SK-N-SH (cell line): ENCODE results near the gene CCDC57. TPM values are rescaled to one million over a fixed set of nuclear protein-coding genes. Genes with fewer than 3 reads are reported as not detected.

Source experiments
- CTCF ChIA-PET: fragments of 300-600, 350-600 bp; formaldehyde crosslinking; extraction: SDS; loops from one replicate; lab custom pipeline; 2021; lab: Yijun Ruan, JAX
- POLR2A ChIA-PET: fragments of 350-600 bp; sonication (Branson Sonifier 250); formaldehyde crosslinking; extraction: SDS; loops from one replicate; lab custom pipeline; 2020; ENCODE audit warnings: antibody characterized with exemption, inconsistent platforms; lab: Yijun Ruan, JAX
- DNase-seq: peaks from one replicate; pipeline ENCODE4 v3.0.0; 2012
- H2AFZ ChIP-seq: fragments of 200-600 bp; sonication (generic); 2 replicates; pipeline ENCODE4 v1.8.1; 2016; ENCODE audit warnings: antibody characterized with exemption, mild to moderate bottlenecking, low read depth
- H3F3A ChIP-seq: fragments of 200-600 bp; sonication (generic); replicated peaks from 2 replicates; pipeline ENCODE3; 2016; ENCODE audit warnings: antibody characterized with exemption, mild to moderate bottlenecking; ENCODE audit not compliant: insufficient read depth
- H3K27ac ChIP-seq, 2 experiments: fragments of 200-500 bp in 1 of 2; fragments of 200-600 bp in 1 of 2; sonication (Bioruptor generic) in 1 of 2; sonication (generic), shearing (Covaris generic) in 1 of 2; 2 replicates each; pipeline versions ENCODE4 v1.5.1 to v1.6.1; 2014 to 2016; ENCODE audit warnings: low read depth in 2 of 2, inconsistent platforms in 1 of 2, low read length in 1 of 2, mild to moderate bottlenecking in 1 of 2, mixed read lengths in 1 of 2
- H3K27me3 ChIP-seq: fragments of 200-600 bp; sonication (generic), shearing (Covaris generic); 2 replicates; pipeline ENCODE4 v1.6.1; 2016; ENCODE audit warnings: mixed run types; ENCODE audit not compliant: insufficient read depth
- H3K36me3 ChIP-seq, 2 experiments: fragments of 200-500 bp in 1 of 2; fragments of 200-600 bp in 1 of 2; sonication (Bioruptor generic) in 1 of 2; sonication (generic) in 1 of 2; replicated peaks in 1 of 2; 2 replicates each; pipeline versions ENCODE3 to v1.5.1; 2014 to 2016; ENCODE audit warnings: low read length in 1 of 2, mild to moderate bottlenecking in 1 of 2; ENCODE audit not compliant: insufficient read depth in 2 of 2, control insufficient read depth in 1 of 2
- H3K4me1 ChIP-seq, 2 experiments: fragments of 200-500 bp in 1 of 2; fragments of 200-600 bp in 1 of 2; sonication (Bioruptor generic) in 1 of 2; sonication (generic), shearing (Covaris generic) in 1 of 2; 2 replicates each; pipeline versions ENCODE4 v1.5.1 to v1.6.1; 2014 to 2016; ENCODE audit warnings: low read depth in 1 of 2, low read length in 1 of 2, mixed run types in 1 of 2; ENCODE audit not compliant: insufficient read depth in 2 of 2, control insufficient read depth in 1 of 2
- H3K4me2 ChIP-seq: fragments of 200-600 bp; sonication (generic), shearing (Covaris generic); 2 replicates; pipeline ENCODE4 v1.6.1; 2017; ENCODE audit warnings: mixed run types
- H3K4me3 ChIP-seq, 2 experiments: fragments of 200-500 bp in 1 of 2; fragments of 200-600 bp in 1 of 2; sonication (Bioruptor generic) in 1 of 2; sonication (generic), shearing (Covaris generic) in 1 of 2; 2 replicates each; pipeline versions ENCODE4 v1.5.1 to v1.8.1; 2014 to 2016; ENCODE audit warnings: low read depth in 2 of 2, inconsistent platforms in 1 of 2, low read length in 1 of 2, mild to moderate bottlenecking in 1 of 2, mixed read lengths in 1 of 2, moderate library complexity in 1 of 2
- H3K79me2 ChIP-seq: fragments of 200-600 bp; sonication (generic); 2 replicates; pipeline ENCODE4 v1.8.1; 2017; ENCODE audit warnings: mild to moderate bottlenecking; ENCODE audit not compliant: insufficient read depth
- H3K9ac ChIP-seq: fragments of 200-600 bp; sonication (generic); 2 replicates; pipeline ENCODE4 v1.6.1; 2017; ENCODE audit warnings: mixed run types
- H3K9me2 ChIP-seq: fragments of 200-600 bp; sonication (generic); 2 replicates; pipeline ENCODE4 v1.6.1; 2017; ENCODE audit warnings: mixed run types
- H3K9me3 ChIP-seq: fragments of 200-600 bp; sonication (generic); 2 replicates; pipeline ENCODE4 v1.6.1; 2017; ENCODE audit warnings: mixed run types, mild to moderate bottlenecking, moderate library complexity
- H4K20me1 ChIP-seq: fragments of 200-600 bp; sonication (generic); 2 replicates; pipeline ENCODE4 v1.6.1; 2017; ENCODE audit warnings: mild to moderate bottlenecking, mixed run types; ENCODE audit not compliant: insufficient read depth
- EP300 ChIP-seq, 2 experiments: IDR thresholded peaks; 2 replicates each; pipeline versions ENCODE4 v1.4.0 to v1.6.1; 2012; ENCODE audit warnings: borderline replicate concordance in 1 of 2, low read depth in 1 of 2, low read length in 1 of 2
- FOXM1 ChIP-seq: IDR thresholded peaks from 2 replicates; pipeline ENCODE4 v1.4.0; 2012; ENCODE audit warnings: low read depth, mild to moderate bottlenecking
- GABPA ChIP-seq: IDR thresholded peaks from 2 replicates; pipeline ENCODE4 v1.4.0; 2012; ENCODE audit warnings: low read depth, mild to moderate bottlenecking
- GATA2 ChIP-seq: sonication (generic); formaldehyde crosslinking; IDR thresholded peaks from 2 replicates; pipeline ENCODE4 v1.5.0; 2020; ENCODE audit warnings: mild to moderate bottlenecking, missing genetic modification reagents
- NFIC ChIP-seq: IDR thresholded peaks from 2 replicates; pipeline ENCODE4 v1.4.0; 2012; ENCODE audit warnings: borderline replicate concordance
- NRF1 ChIP-seq: IDR thresholded peaks from 2 replicates; pipeline ENCODE4 v1.6.1; 2012; ENCODE audit warnings: low read depth, mild to moderate bottlenecking, low read length
- SIN3A ChIP-seq: IDR thresholded peaks from 2 replicates; pipeline ENCODE4 v1.6.1; 2012; ENCODE audit warnings: low read depth, mild to moderate bottlenecking, low read length, moderate library complexity, borderline replicate concordance
- SMC3 ChIP-seq: IDR thresholded peaks from 2 replicates; pipeline ENCODE4 v1.6.1; 2012; ENCODE audit warnings: low read depth, low read length, improper control_type of control experiment
- TEAD4 ChIP-seq: IDR thresholded peaks from 2 replicates; pipeline ENCODE4 v1.4.0; 2012; ENCODE audit warnings: mild to moderate bottlenecking, borderline replicate concordance; ENCODE audit not compliant: insufficient read depth
- WGBS: methylation state at CpG from one replicate; pipeline ENCODE4 v1.1.6; 2017; ENCODE audit warnings: low lambda C conversion rate; 5-methylcytosine and 5-hydroxymethylcytosine counted together
- polyA plus RNA-seq, 3 experiments: library from polyadenylated mRNA; depleted of rRNA; stranded (reverse); fragments of >200 nt; gene quantifications; 2 replicates each; pipeline ENCODE4 v1.2.3, GENCODE V29; 2012
- TF ChIP-seq, protein P1 (sequence below): IDR thresholded peaks from 2 replicates; pipeline ENCODE4 v1.4.0; 2012; ENCODE audit warnings: low read depth, borderline replicate concordance
- TF ChIP-seq, protein P2 (sequence below): IDR thresholded peaks from 2 replicates; pipeline ENCODE4 v1.4.0; 2012; ENCODE audit warnings: low read depth
- TF ChIP-seq, protein P3 (sequence below): IDR thresholded peaks from 2 replicates; pipeline ENCODE4 v1.4.0; 2012; ENCODE audit warnings: low read depth, borderline replicate concordance
- TF ChIP-seq, protein P4 (sequence below): fragments of 150-350 bp; IDR thresholded peaks from 2 replicates; pipeline ENCODE4 v1.6.1; 2016; ENCODE audit warnings: mild to moderate bottlenecking, low read depth, low read length

CCDC57 gene
- polyA plus RNA-seq, 1 of the 3 experiments (the other 2 are of a cell fraction): 68.6 TPM

DNA sequence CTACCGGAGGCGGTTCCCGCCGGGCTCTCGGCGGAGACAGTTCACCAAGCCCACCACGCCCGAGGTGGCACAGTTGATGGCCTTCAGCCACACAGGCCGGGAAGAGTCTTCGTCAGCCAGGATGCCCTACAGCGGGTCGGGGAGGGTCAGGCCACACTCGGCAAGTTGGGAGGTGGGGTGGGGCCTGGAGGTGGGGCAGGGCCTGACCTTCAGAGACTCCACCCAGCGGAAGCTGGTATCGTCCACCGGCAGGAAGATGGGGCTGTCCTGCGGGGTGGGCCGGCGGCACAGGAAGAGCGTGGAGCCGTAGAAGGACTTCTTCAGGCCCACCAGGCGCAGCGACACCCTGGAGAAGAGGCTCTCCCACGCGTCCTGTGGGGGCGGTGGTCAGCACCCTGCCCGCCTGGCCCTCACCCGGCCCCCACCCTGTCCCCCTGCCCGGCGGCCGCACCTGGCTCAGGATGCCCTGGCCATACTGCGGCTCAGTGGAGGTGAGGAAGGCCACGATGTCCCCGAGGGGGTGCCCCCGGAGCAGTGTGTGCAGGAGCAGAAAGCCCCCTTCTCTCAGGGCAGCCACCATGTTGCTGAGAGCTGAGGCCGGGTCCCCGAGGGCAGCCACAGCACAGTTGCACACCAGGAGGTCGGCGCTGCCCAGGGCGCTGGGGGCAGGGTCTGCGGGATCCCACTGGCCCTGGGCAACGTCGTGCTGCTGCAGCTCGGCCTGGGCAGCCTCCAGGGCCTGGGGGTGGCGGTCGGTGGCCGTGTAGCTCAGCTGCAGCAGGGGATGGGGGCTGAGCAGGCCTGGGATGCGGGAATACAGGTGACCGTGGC is 127.4 kb downstream of the CCDC57 start:
- DNase-seq: no peak
- H3F3A ChIP-seq: no peaks in the 10 kb centered on the region
- H3K27ac ChIP-seq: no peak overlapping the region
- ChIA-PET CTCF (interaction anchor here (0.7 to 2.2 kb wide), 2 partner anchors 13 to 55 kb away, joined by 4 to 8 read pairs; partner anchors contain the start of gene FASN), POLR2A (interaction anchor here (1.2 kb wide), 1 partner anchor 10 kb away, joined by 3 read pairs; no protein-coding TSS in a partner anchor)
- H2AFZ ChIP-seq: no peak overlapping the region
- H3K4me3 ChIP-seq: no peak overlapping the region
- H3K4me2 ChIP-seq: no peak overlapping the region
- no peaks in the 10 kb centered on the region for H3K9me3 ChIP-seq
- H3K9ac ChIP-seq: no peak overlapping the region
- no peaks in the 10 kb centered on the region for H3K27me3 ChIP-seq
- peaks cover 24 to 98% of the 10 kb centered on the region in 2 experiments for H3K36me3 ChIP-seq
- H3K4me1 ChIP-seq: no peaks in the 10 kb centered on the region
- H3K79me2 ChIP-seq: no peaks in the 10 kb centered on the region
- TF ChIP-seq, protein P1, sequence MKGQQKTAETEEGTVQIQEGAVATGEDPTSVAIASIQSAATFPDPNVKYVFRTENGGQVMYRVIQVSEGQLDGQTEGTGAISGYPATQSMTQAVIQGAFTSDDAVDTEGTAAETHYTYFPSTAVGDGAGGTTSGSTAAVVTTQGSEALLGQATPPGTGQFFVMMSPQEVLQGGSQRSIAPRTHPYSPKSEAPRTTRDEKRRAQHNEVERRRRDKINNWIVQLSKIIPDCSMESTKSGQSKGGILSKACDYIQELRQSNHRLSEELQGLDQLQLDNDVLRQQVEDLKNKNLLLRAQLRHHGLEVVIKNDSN: no peak
- no peak for TF ChIP-seq TEAD4
- no peak for TF ChIP-seq GATA2 (CRISPR knock-in tag)
- TF ChIP-seq SMC3: no peak
- TF ChIP-seq FOXM1: no peak
- TF ChIP-seq, protein P2, sequence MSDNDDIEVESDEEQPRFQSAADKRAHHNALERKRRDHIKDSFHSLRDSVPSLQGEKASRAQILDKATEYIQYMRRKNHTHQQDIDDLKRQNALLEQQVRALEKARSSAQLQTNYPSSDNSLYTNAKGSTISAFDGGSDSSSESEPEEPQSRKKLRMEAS: no peak
- no peak for TF ChIP-seq EP300 (IDR thresholded peaks at IDR 0.05; ENCODE audit: borderline replicate concordance in 1 of 2, low read depth in 1 of 2, low read length in 1 of 2)
- TF ChIP-seq, protein P3, sequence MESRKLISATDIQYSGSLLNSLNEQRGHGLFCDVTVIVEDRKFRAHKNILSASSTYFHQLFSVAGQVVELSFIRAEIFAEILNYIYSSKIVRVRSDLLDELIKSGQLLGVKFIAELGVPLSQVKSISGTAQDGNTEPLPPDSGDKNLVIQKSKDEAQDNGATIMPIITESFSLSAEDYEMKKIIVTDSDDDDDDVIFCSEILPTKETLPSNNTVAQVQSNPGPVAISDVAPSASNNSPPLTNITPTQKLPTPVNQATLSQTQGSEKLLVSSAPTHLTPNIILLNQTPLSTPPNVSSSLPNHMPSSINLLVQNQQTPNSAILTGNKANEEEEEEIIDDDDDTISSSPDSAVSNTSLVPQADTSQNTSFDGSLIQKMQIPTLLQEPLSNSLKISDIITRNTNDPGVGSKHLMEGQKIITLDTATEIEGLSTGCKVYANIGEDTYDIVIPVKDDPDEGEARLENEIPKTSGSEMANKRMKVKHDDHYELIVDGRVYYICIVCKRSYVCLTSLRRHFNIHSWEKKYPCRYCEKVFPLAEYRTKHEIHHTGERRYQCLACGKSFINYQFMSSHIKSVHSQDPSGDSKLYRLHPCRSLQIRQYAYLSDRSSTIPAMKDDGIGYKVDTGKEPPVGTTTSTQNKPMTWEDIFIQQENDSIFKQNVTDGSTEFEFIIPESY: no peak
- TF ChIP-seq, protein P4, sequence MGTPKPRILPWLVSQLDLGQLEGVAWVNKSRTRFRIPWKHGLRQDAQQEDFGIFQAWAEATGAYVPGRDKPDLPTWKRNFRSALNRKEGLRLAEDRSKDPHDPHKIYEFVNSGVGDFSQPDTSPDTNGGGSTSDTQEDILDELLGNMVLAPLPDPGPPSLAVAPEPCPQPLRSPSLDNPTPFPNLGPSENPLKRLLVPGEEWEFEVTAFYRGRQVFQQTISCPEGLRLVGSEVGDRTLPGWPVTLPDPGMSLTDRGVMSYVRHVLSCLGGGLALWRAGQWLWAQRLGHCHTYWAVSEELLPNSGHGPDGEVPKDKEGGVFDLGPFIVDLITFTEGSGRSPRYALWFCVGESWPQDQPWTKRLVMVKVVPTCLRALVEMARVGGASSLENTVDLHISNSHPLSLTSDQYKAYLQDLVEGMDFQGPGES: no peak
- no peak for TF ChIP-seq SIN3A
- TF ChIP-seq NFIC: no peak
- no peak for TF ChIP-seq NRF1
- TF ChIP-seq GABPA: no peak
- H4K20me1 ChIP-seq: no peaks in the 10 kb centered on the region
- WGBS: 92% methylated on average over 38 of the region's 49 CpGs
- H3K9me2 ChIP-seq: no peaks in the 10 kb centered on the region
